HepG2 (cell line): ENCODE measurements around the gene RHO. TPM values are rescaled to one million over a fixed set of nuclear protein-coding genes. Genes with fewer than 3 reads are reported as not detected.

ENCODE experiments used
- CC2D1A ChIP-seq: sonication (generic); formaldehyde crosslinking; IDR thresholded peaks from 2 replicates; pipeline ENCODE4 v1.8.1; 2023; ENCODE audit warnings: mild to moderate bottlenecking, missing genetic modification reagents
- FOXC1 ChIP-seq: sonication (generic); formaldehyde crosslinking; IDR thresholded peaks from 2 replicates; pipeline ENCODE4 v1.8.0; 2022; ENCODE audit warnings: mild to moderate bottlenecking, missing genetic modification reagents, borderline replicate concordance
- MAFG ChIP-seq: sonication (generic); formaldehyde crosslinking; IDR thresholded peaks from 2 replicates; pipeline ENCODE4 v1.5.1; 2020; ENCODE audit warnings: mild to moderate bottlenecking, missing genetic modification reagents
- MTA1 ChIP-seq: sonication (generic); formaldehyde crosslinking; IDR thresholded peaks from 2 replicates; pipeline ENCODE4 v1.4.0; 2020; ENCODE audit warnings: missing genetic modification reagents, mild to moderate bottlenecking, borderline replicate concordance
- MXD4 ChIP-seq: IDR thresholded peaks from 2 replicates; pipeline ENCODE4 v1.6.1; 2016; ENCODE audit warnings: mild to moderate bottlenecking, missing biosample characterization, missing genetic modification reagents
- NR1H2 ChIP-seq: sonication (generic); formaldehyde crosslinking; IDR thresholded peaks from 2 replicates; pipeline ENCODE4 v1.8.1; 2022; ENCODE audit warnings: low read depth, missing genetic modification reagents, borderline replicate concordance
- RBM39 ChIP-seq: fragments of 200-400 bp; formaldehyde crosslinking; IDR thresholded peaks from one replicate; pipeline ENCODE4 v1.6.1; 2018; ENCODE audit warnings: antibody characterized with exemption, mild to moderate bottlenecking, low read depth, low read length; ENCODE audit not compliant: poor library complexity, severe bottlenecking
- RFXANK ChIP-seq: IDR thresholded peaks from 2 replicates; pipeline ENCODE4 v1.6.1; 2016
- RXRA ChIP-seq: sonication (generic); formaldehyde crosslinking; IDR thresholded peaks from 2 replicates; pipeline ENCODE4 v1.5.1; 2020; ENCODE audit warnings: missing genetic modification reagents
- RXRB ChIP-seq: IDR thresholded peaks from 2 replicates; pipeline ENCODE4 v1.6.1; 2016; ENCODE audit warnings: borderline replicate concordance, missing genetic modification reagents, missing compliant biosample characterization
- SALL1 ChIP-seq: sonication (generic); formaldehyde crosslinking; IDR thresholded peaks from 2 replicates; pipeline ENCODE4 v1.8.0; 2022; ENCODE audit warnings: mild to moderate bottlenecking, missing genetic modification reagents
- STAG1 ChIP-seq: sonication (generic); formaldehyde crosslinking; IDR thresholded peaks from 2 replicates; pipeline ENCODE4 v1.4.0; 2020; ENCODE audit warnings: missing genetic modification reagents
- ZFP91 ChIP-seq: sonication (generic); formaldehyde crosslinking; IDR thresholded peaks from 2 replicates; pipeline ENCODE4 v1.9.0; 2022; ENCODE audit warnings: missing genetic modification reagents, mild to moderate bottlenecking, borderline replicate concordance
- ZMYM3 ChIP-seq: sonication (generic); formaldehyde crosslinking; IDR thresholded peaks from 2 replicates; pipeline ENCODE4 v1.5.1; 2020; ENCODE audit warnings: mild to moderate bottlenecking, missing genetic modification reagents
- ZNF142 ChIP-seq: sonication (generic); formaldehyde crosslinking; IDR thresholded peaks from 2 replicates; pipeline ENCODE4 v1.4.0; 2020; ENCODE audit warnings: missing genetic modification reagents
- ZNF263 ChIP-seq: sonication (generic); formaldehyde crosslinking; IDR thresholded peaks from 2 replicates; pipeline ENCODE4 v1.4.0; 2020; ENCODE audit warnings: missing genetic modification reagents
- ZNF350 ChIP-seq: sonication (generic); formaldehyde crosslinking; IDR thresholded peaks from 2 replicates; pipeline ENCODE4 v1.4.0; 2020; ENCODE audit warnings: mild to moderate bottlenecking, low read depth, missing genetic modification reagents, borderline replicate concordance
- ZNF362 ChIP-seq: sonication (generic); formaldehyde crosslinking; IDR thresholded peaks from 2 replicates; pipeline ENCODE4 v1.4.0; 2020; ENCODE audit warnings: missing genetic modification reagents, mild to moderate bottlenecking, borderline replicate concordance
- ZNF572 ChIP-seq: sonication (generic); formaldehyde crosslinking; IDR thresholded peaks from 2 replicates; pipeline ENCODE4 v1.5.1; 2020; ENCODE audit warnings: mild to moderate bottlenecking, missing genetic modification reagents
- ZNF839 ChIP-seq: sonication (generic); formaldehyde crosslinking; IDR thresholded peaks from 2 replicates; pipeline ENCODE4 v1.4.0; 2020; ENCODE audit warnings: missing genetic modification reagents, mild to moderate bottlenecking, borderline replicate concordance
- polyA plus RNA-seq, 8 experiments: library from polyadenylated mRNA; depleted of rRNA in 3 of 8; stranded (reverse) in 7 of 8; unstranded in 1 of 8; fragments of >200 nt; fragmentation: Illumina TruSeq in 4 of 8; extraction: Trizol in 4 of 8; gene quantifications; 2 replicates each; pipeline versions ENCODE4 v1.2.1 to v1.2.3, GENCODE V29; 2011 to 2016; ENCODE audit warnings: low read depth in 4 of 8, missing spikeins in 1 of 8, mixed read lengths in 1 of 8; ENCODE audit not compliant: insufficient read depth in 1 of 8
- total RNA-seq, 5 experiments: library from RNA; depleted of rRNA; stranded (reverse); fragments of >200 nt; fragmentation: Illumina TruSeq; extraction: Trizol; gene quantifications; 2 replicates each; pipeline ENCODE4 v1.2.3, GENCODE V29; 2016; ENCODE audit warnings: low read depth in 1 of 5

Gene RHO
- total and polyA plus RNA-seq, 2 of the 13 experiments (the other 11 are each of a cell fraction or from before 2014, with no cell fraction given) = not detected

GRCh38 chr3:129534428-129535027 lies 6.1 kb downstream of the RHO start (continued):
- TF ChIP-seq ZNF142 = 0 out of 2 replicates have a peak, but pooled peaks have one; percentile 12
- TF ChIP-seq RFXANK (CRISPR knock-in tag) = no peak
- TF ChIP-seq MAFG = no peak
- TF ChIP-seq FOXC1 (CRISPR knock-in tag) = 0 out of 2 replicates have a peak, but pooled peaks have one; percentile 12
- no peak for TF ChIP-seq RXRA
- 0 out of 2 replicates have a peak, but pooled peaks have one; percentile 2 for TF ChIP-seq ZMYM3 (CRISPR knock-in tag)
- TF ChIP-seq ZFP91 = peak; percentile 29; the same call in 1 of the 2 replicates
- TF ChIP-seq SALL1 (CRISPR knock-in tag) = peak; percentile 61; the same call in 1 of the 2 replicates
- TF ChIP-seq ZNF263 (CRISPR knock-in tag) = no peak
- TF ChIP-seq RXRB (CRISPR knock-in tag) = 0 out of 2 replicates have a peak, but pooled peaks have one; percentile 10
- TF ChIP-seq ZNF839 (CRISPR knock-in tag) = no peak
- TF ChIP-seq ZNF350 (CRISPR knock-in tag) = no peak
- no peak for TF ChIP-seq CC2D1A (CRISPR knock-in tag)
- TF ChIP-seq ZNF572 (CRISPR knock-in tag) = no peak
- TF ChIP-seq MTA1 (CRISPR knock-in tag) = no peak
- TF ChIP-seq RBM39 = no peak
- TF ChIP-seq STAG1 = no peak
- no peak for TF ChIP-seq NR1H2 (CRISPR knock-in tag)
- TF ChIP-seq ZNF362 (CRISPR knock-in tag) = peak; percentile 67
- no peak for TF ChIP-seq MXD4 (CRISPR knock-in tag)
